Stimulated activated CD4-positive, alpha-beta T cell treated with anti-CD3 and anti-CD28 coated beads, Interleukin-4, amount 100 ng/mL, for 4 hours (primary cell): ENCODE data around the gene ACBD7.

Experiments used
- DNase-seq, 2 experiments: peaks; one replicate each; pipeline ENCODE4 v3.0.0-alpha.2; 2020

The ACBD7 gene

GRCh38 chr10:15084502-15084922 lies 4.1 kb downstream of the ACBD7 start:
- DNase-seq, result no peak

GRCh38 chr10:15083674-15084501 lies 4.7 kb downstream of the ACBD7 start:
- DNase-seq, result no peak

- DNase-seq, result no peak
These were observed 13.2 kb downstream of the ACBD7 start for GRCh38 chr10:15075421-15075820.

GRCh38 chr10:15072358-15072757 lies 16.2 kb downstream of the ACBD7 start:
- DNase-seq, result no peak

GRCh38 chr10:15069230-15069629 lies 19.3 kb downstream of the ACBD7 start:
- no peak for DNase-seq

GRCh38 chr10:15068802-15069201 lies 19.8 kb downstream of the ACBD7 start:
- no peak for DNase-seq

- DNase-seq, result no peak
These were observed 21.4 kb downstream of the ACBD7 start for GRCh38 chr10:15067154-15067553.

GRCh38 chr10:15060638-15061037 lies 27.9 kb downstream of the ACBD7 start:
- DNase-seq, result no peak

- no peak for DNase-seq
These were observed 28.7 kb downstream of the ACBD7 start for GRCh38 chr10:15059914-15060313.

GRCh38 chr10:15058689-15059088 lies 29.9 kb downstream of the ACBD7 start:
- DNase-seq, result no peak

GRCh38 chr10:15053061-15053460 lies 35.5 kb downstream of the ACBD7 start:
- no peak for DNase-seq

GRCh38 chr10:15052121-15052520 lies 36.5 kb downstream of the ACBD7 start:
- DNase-seq, result no peak

- DNase-seq, result no peak
These were observed 39.0 kb downstream of the ACBD7 start for GRCh38 chr10:15049533-15049932.

GRCh38 chr10:15046626-15047025 lies 42.0 kb downstream of the ACBD7 start:
- DNase-seq, result no peak

GRCh38 chr10:15045380-15045779 lies 43.2 kb downstream of the ACBD7 start:
- no peak for DNase-seq

GRCh38 chr10:15043674-15044073 lies 44.9 kb downstream of the ACBD7 start, which contains the start of gene OLAH:
Gene OLAH, plus strand, starts transcription at chr10:15043943. Its CDS starts 3,346 bp downstream, at chr10:15047289.
- DNase-seq, result no peak

- DNase-seq, result no peak
These were observed 50.2 kb downstream of the ACBD7 start for GRCh38 chr10:15038416-15038815.

GRCh38 chr10:15037691-15038090 lies 50.9 kb downstream of the ACBD7 start:
- no peak for DNase-seq

GRCh38 chr10:15035385-15036301 lies 52.9 kb downstream of the ACBD7 start:
- DNase-seq, result no peak

GRCh38 chr10:15027741-15028140 lies 60.8 kb downstream of the ACBD7 start:
- DNase-seq, result no peak
